PFSK-1 (cell line): ENCODE results near the gene RIN3.

Experiments used
- POLR2AphosphoS5 ChIP-seq: IDR thresholded peaks from 2 replicates; pipeline ENCODE4 v1.6.1; 2012; ENCODE audit warnings: low read depth, mild to moderate bottlenecking, control low read depth, low read length, moderate library complexity
- TAF1 ChIP-seq: IDR thresholded peaks from 2 replicates; pipeline ENCODE4 v1.6.1; 2012; ENCODE audit warnings: low read length, control low read depth, borderline replicate concordance; ENCODE audit not compliant: insufficient read depth
- TF ChIP-seq, protein P1 (sequence below), 2 experiments: IDR thresholded peaks; 2 replicates each; pipeline versions ENCODE4 v1.6.1 to v1.8.0; 2011 to 2012; ENCODE audit warnings: low read depth in 2 of 2, low read length in 2 of 2, control low read depth in 1 of 2, inconsistent platforms in 1 of 2, mild to moderate bottlenecking in 1 of 2, moderate library complexity in 1 of 2; ENCODE audit not compliant: insufficient read depth in 1 of 2

DNA sequence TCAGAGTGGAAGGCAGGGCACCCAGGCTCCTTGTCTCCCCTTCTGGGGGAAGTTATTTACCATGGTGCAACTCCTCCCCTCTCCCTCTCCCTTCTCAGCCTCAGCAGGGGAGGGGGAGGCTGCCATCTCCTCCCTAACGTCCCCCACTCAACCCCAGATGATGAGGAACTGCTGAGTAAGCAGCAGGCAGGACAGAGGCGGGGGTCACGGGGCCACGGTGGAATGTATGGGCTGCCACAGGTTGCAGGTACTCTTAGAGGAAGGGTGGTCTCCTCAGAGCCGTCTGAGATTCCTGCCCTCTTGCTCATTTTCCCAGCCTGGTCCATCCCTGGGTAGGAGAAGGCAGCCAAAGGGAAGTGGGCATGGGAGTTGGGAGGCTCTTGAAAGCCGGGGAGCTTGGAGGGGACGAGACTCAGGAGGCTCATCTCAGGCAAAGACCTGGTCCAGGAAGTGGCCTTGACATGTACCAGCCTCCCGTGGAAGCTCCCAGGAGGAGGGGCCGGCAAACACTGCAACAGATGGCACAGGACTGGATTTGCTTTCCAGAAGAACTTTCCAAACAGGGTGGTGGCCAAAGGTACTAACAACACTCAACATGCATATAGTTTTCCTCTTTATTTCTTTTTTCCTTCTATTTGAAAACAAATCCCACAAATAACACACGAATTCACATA is 19.0 kb downstream of the RIN3 start:
- TF ChIP-seq POLR2AphosphoS5 (no peak), TAF1 (no peak)
- TF ChIP-seq, protein P1, sequence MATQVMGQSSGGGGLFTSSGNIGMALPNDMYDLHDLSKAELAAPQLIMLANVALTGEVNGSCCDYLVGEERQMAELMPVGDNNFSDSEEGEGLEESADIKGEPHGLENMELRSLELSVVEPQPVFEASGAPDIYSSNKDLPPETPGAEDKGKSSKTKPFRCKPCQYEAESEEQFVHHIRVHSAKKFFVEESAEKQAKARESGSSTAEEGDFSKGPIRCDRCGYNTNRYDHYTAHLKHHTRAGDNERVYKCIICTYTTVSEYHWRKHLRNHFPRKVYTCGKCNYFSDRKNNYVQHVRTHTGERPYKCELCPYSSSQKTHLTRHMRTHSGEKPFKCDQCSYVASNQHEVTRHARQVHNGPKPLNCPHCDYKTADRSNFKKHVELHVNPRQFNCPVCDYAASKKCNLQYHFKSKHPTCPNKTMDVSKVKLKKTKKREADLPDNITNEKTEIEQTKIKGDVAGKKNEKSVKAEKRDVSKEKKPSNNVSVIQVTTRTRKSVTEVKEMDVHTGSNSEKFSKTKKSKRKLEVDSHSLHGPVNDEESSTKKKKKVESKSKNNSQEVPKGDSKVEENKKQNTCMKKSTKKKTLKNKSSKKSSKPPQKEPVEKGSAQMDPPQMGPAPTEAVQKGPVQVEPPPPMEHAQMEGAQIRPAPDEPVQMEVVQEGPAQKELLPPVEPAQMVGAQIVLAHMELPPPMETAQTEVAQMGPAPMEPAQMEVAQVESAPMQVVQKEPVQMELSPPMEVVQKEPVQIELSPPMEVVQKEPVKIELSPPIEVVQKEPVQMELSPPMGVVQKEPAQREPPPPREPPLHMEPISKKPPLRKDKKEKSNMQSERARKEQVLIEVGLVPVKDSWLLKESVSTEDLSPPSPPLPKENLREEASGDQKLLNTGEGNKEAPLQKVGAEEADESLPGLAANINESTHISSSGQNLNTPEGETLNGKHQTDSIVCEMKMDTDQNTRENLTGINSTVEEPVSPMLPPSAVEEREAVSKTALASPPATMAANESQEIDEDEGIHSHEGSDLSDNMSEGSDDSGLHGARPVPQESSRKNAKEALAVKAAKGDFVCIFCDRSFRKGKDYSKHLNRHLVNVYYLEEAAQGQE (IDR thresholded peaks at IDR 0.05; ENCODE audit: insufficient read depth in 1 of 2, low read depth in 2 of 2, low read length in 2 of 2), result no peak
